Ascending aorta (tissue), 2 donors: ENCODE results near the gene HDAC9. TPM values are rescaled to one million over a fixed set of nuclear protein-coding genes. Genes with fewer than 3 reads are reported as not detected.
A peak's percentile ranks its signal among the peaks of the same experiment; 100 is the strongest.

Source experiments
- DNase-seq, 2 donors: peaks; one replicate each; pipeline ENCODE4 v3.0.0-alpha.2; 2019; ENCODE audit warnings: low spot score in 2 of 2
- H3K27ac ChIP-seq, 2 donors: fragments of 200-600 bp; sonication (generic); one replicate each; pipeline ENCODE4 v1.5.1; 2016 to 2017; ENCODE audit warnings: mild to moderate bottlenecking in 1 of 2
- H3K27me3 ChIP-seq: fragments of 200-600 bp; sonication (generic); one replicate; pipeline ENCODE4 v1.5.1; 2017
- H3K36me3 ChIP-seq, 2 donors: fragments of 200-600 bp; sonication (generic); one replicate each; pipeline ENCODE4 v1.5.1; 2016
- H3K4me1 ChIP-seq, 2 donors: fragments of 200-600 bp; sonication (generic); one replicate each; pipeline ENCODE4 v1.5.1; 2016 to 2017; ENCODE audit warnings: mild to moderate bottlenecking in 1 of 2
- H3K4me3 ChIP-seq, 2 donors: fragments of 200-600 bp; sonication (generic); one replicate each; pipeline ENCODE4 v1.5.1; 2016 to 2017; ENCODE audit warnings: mild to moderate bottlenecking in 1 of 2
- H3K9me3 ChIP-seq, 2 donors: fragments of 200-600 bp; sonication (generic); one replicate each; pipeline ENCODE4 v1.5.1; 2016
- intact Hi-C: fragments of 100-400 bp; cut with DNase I; formaldehyde crosslinking; loops from one replicate; pipeline ENCODE4 v1.15.1; 2023
- total RNA-seq: library from RNA; depleted of rRNA; stranded (reverse); fragments of >200 nt; gene quantifications from one replicate; pipeline ENCODE4 v1.1.0, GENCODE V29; 2016
- TF ChIP-seq, protein P1 (sequence below), 3 experiments: fragments of 200-600 bp in 2 of 3; fragments of 450-650 bp in 1 of 3; sonication (generic) in 2 of 3; IDR thresholded peaks; one replicate each; pipeline ENCODE4 v1.5.1; 2016 to 2019; ENCODE audit warnings: antibody characterized with exemption in 3 of 3, mild to moderate bottlenecking in 1 of 3, moderate library complexity in 1 of 3

Gene HDAC9
- total RNA-seq, 1 donor from 2014 or later = 33.4 TPM

DNA sequence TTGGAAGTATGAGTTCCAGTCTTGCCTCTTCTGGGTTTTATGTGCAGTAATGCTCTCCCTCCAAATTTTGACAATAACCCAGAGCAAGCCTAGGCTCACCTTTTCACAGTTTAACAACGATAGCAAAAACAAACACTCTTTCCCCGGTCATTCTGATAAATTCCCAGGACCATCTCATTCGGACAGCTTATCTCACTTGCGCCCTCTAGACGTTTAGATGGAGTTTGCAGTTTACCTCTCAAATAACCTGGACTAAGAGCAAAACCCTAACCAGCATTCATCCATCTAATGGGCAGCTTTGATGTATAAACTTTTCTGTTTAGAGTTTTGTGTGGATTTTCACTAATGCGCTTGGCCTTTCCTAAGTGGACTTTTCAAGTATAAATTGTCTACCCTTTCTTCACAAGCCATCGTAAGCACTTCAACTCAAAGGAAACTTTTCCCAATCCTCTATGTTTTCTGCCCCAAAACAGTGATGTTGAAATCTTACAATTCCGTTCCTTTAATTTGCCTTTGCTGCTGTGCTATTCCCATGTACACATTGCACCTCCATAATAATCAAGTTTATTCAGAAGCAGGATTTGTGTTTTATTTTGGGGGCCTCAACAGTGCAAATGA is 114.9 kb downstream of the HDAC9 start:
- intact Hi-C loops = no loop called here
- TF ChIP-seq, protein P1, sequence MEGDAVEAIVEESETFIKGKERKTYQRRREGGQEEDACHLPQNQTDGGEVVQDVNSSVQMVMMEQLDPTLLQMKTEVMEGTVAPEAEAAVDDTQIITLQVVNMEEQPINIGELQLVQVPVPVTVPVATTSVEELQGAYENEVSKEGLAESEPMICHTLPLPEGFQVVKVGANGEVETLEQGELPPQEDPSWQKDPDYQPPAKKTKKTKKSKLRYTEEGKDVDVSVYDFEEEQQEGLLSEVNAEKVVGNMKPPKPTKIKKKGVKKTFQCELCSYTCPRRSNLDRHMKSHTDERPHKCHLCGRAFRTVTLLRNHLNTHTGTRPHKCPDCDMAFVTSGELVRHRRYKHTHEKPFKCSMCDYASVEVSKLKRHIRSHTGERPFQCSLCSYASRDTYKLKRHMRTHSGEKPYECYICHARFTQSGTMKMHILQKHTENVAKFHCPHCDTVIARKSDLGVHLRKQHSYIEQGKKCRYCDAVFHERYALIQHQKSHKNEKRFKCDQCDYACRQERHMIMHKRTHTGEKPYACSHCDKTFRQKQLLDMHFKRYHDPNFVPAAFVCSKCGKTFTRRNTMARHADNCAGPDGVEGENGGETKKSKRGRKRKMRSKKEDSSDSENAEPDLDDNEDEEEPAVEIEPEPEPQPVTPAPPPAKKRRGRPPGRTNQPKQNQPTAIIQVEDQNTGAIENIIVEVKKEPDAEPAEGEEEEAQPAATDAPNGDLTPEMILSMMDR (IDR thresholded peaks at IDR 0.05) = peak in 2 of 3 experiments; percentile 27 to 43
- no peak for DNase-seq

DNA sequence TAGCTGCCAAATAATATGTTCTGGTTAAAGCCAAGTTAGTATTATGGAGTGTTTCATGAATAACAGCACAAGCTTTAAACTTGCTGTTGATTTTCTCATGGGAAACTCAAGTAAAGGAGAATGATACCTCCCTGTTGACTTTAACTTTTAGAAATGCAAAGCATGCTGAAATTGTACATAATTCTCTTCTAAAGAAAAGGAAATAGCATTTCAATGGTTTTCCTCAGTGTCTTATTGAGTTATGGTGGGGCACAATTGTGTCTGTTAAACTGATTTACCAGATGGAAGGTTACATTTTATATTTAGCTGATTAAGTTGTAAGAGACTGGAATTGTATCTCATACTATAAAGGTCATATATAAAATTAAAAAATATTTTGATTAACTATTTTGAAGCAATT is 119.3 kb downstream of the HDAC9 start:
- Histone ChIP-seq H3K9me3 (no peaks in the 10 kb centered on the region), H3K4me3 (no peak overlapping the region), H3K36me3 (peaks cover 8 to 10% of the 10 kb centered on the region in 2 donors), H3K27me3 (no peaks in the 10 kb centered on the region), H3K27ac (no peak overlapping the region), H3K4me1 (peaks cover 0 to 7% of the 10 kb centered on the region in 2 donors)
- intact Hi-C loops = no loop called here
- no peak for DNase-seq
- TF ChIP-seq, protein P1 (IDR thresholded peaks at IDR 0.05) = no peak

More for the DNA sequence above, 114.9 kb downstream of the HDAC9 start:
- Histone ChIP-seq H3K27me3 (no peaks in the 10 kb centered on the region), H3K4me1 (peaks cover 0 to under 1% of the 10 kb centered on the region in 2 donors), H3K27ac (no peak overlapping the region), H3K4me3 (no peak overlapping the region), H3K36me3 (peaks cover 21 to 30% of the 10 kb centered on the region in 2 donors), H3K9me3 (peaks cover 0 to 5% of the 10 kb centered on the region in 2 donors)

DNA sequence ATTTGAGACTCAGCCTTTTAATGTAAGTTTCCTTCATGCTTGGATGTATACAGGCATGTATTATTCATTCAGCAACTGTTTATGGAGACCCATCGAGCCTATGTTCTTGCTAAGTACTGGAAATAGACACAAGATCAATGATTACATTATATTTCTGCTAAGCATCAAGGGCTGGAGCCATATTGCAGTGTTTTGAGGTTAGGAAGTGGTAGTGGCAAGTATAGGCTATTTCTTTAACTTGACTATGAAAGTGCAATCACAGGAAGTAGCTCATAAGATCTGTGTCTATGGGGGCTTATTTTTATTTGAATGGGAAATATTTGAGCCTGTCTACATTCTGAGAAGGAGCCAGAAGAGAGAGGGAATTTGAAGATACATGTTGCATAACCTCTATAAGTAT is 123.8 kb downstream of the HDAC9 start:
- Histone ChIP-seq H3K9me3 (no peaks in the 10 kb centered on the region), H3K36me3 (peaks cover 4 to 30% of the 10 kb centered on the region in 2 donors), H3K4me1 (peaks cover 0 to 7% of the 10 kb centered on the region in 2 donors), H3K27ac (no peak overlapping the region), H3K27me3 (no peaks in the 10 kb centered on the region), H3K4me3 (no peak overlapping the region)
- intact Hi-C loops = no loop called here
- TF ChIP-seq, protein P1 (IDR thresholded peaks at IDR 0.05) = no peak
- DNase-seq = no peak

DNA sequence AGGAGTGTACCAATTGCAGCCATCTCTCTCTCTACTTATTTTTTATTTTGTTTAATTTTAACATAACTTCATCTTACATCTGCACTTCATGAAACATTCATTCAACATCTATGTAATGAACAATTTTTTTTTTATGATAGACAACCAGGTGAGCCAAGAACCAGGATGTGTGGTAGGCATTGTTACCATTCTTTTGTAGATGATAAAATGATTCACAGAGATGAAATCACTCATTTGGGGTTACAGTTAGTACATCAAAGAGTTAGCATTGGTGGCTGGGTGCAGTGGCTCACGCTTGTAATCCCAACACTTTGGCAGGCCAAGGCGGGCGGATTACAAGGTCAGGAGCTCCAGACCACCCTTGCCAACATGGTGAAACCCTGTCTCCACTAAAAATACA is 127.8 kb downstream of the HDAC9 start:
- Histone ChIP-seq H3K4me1 (peaks cover 0 to 5% of the 10 kb centered on the region in 2 donors), H3K9me3 (no peaks in the 10 kb centered on the region), H3K4me3 (no peak overlapping the region), H3K27ac (no peak overlapping the region), H3K36me3 (peaks cover 4 to 39% of the 10 kb centered on the region in 2 donors), H3K27me3 (no peaks in the 10 kb centered on the region)
- intact Hi-C loops = no loop called here
- DNase-seq = no peak
- TF ChIP-seq, protein P1 (IDR thresholded peaks at IDR 0.05) = no peak

DNA sequence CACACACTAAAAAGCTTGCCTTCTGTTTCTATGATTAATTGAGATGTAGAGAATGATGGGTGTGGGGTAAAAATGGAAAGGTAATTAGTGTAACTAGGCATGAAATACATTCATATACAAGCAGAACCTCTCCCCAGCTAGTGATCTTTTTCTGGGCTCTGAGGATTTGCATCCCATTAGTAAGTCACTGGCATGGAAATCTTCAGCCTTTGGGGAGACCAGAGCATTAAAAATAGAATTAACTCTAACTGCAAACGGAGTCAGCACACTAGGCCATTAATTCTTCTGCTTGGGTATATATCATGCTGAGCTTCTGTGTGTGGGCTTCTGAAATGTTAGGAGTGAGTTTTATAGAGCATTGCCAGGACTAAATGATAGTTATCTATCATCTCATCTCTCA is 128.9 kb downstream of the HDAC9 start:
- Histone ChIP-seq H3K36me3 (peaks cover 5 to 39% of the 10 kb centered on the region in 2 donors), H3K4me3 (no peak overlapping the region), H3K27me3 (no peaks in the 10 kb centered on the region), H3K9me3 (no peaks in the 10 kb centered on the region), H3K4me1 (peaks cover 0 to 5% of the 10 kb centered on the region in 2 donors), H3K27ac (no peak overlapping the region)
- no peak for DNase-seq
- intact Hi-C loops = no loop called here
- TF ChIP-seq, protein P1 (IDR thresholded peaks at IDR 0.05) = no peak
